ENCODE results near the gene SCG5. TPM values are rescaled to one million over a fixed set of nuclear protein-coding genes. Genes with fewer than 3 reads are reported as not detected.

The SCG5 gene
- total RNA-seq, 1 experiment from 2014 or later: 1.3 TPM

DNA sequence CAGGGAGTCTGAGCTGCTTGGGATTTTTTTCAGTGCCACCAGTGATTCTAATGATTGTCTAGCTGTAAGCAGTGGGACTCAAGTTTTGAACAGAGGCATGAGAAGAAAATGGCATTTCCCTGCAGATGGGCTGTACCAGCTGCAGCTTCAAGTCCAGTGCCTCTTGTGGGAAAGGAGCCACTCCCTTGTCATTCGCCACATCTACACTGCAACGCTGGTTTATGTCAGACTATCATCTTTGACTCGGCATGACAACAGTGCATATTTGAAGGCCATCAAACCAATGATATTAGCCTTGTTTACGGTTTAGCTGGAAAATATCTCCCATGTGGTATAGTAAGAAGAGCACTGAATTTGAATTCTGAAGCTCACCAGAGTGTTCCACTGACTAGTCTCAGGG lies 22.2 kb downstream of the SCG5 start:
- H3K9ac ChIP-seq (ENCODE audit: low read length): peak overlapping the region; percentile 22; the same call in 1 of the 2 replicates
- H3K27ac ChIP-seq (ENCODE audit: low read length): peak overlapping the region; percentile 34
- H3K4me2 ChIP-seq (ENCODE audit: low read length): no peak overlapping the region
- H3K9me2 ChIP-seq (replicated peaks; ENCODE audit: low read length): no peaks in the 10 kb centered on the region
- H3K4me3 ChIP-seq (ENCODE audit: low read length): no peak overlapping the region
- no peaks in the 10 kb centered on the region for H4K20me1 ChIP-seq (ENCODE audit: low read length)
- no peak overlapping the region for H2AFZ ChIP-seq (ENCODE audit: low read length)
- DNase-seq: no peak
- no peaks in the 10 kb centered on the region for H3K79me2 ChIP-seq (ENCODE audit: low read length)
- H3K9me3 ChIP-seq (ENCODE audit: low read length): no peaks in the 10 kb centered on the region
- H3K36me3 ChIP-seq (ENCODE audit: low read depth, low read length): peaks cover 6% of the 10 kb centered on the region; the same call in 1 of the 2 replicates
- H3F3A ChIP-seq (ENCODE audit: low read length, unreplicated experiment): peaks cover 3% of the 10 kb centered on the region
- no peak for ATAC-seq
- ChIA-PET CTCF (interaction anchor here (0.7 to 2.1 kb wide), 4 partner anchors 12 to 293 kb away, joined by 3 to 11 read pairs (median 4); no protein-coding TSS in a partner anchor), POLR2A (ENCODE audit: unreplicated experiment) (interaction anchor here (0.5 kb wide), 1 partner anchor 284 kb away, joined by 10 read pairs; no protein-coding TSS in a partner anchor)
- no TSS peak for BruUV-seq (replicated peaks)
- no peaks in the 10 kb centered on the region for H3K27me3 ChIP-seq (ENCODE audit: low read length)
- intact Hi-C loops (cut with micrococcal nuclease): loop anchor here (5.0 kb wide), 1 partner anchor 44 kb away; no protein-coding TSS in a partner anchor
- H3K4me1 ChIP-seq (ENCODE audit: insufficient read depth, low read length): peaks cover 28% of the 10 kb centered on the region
- TF ChIP-seq EZH2phosphoT487 (IDR thresholded peaks at IDR 0.05; ENCODE audit: borderline replicate concordance, low read length): no peak
- TF ChIP-seq, protein P1, sequence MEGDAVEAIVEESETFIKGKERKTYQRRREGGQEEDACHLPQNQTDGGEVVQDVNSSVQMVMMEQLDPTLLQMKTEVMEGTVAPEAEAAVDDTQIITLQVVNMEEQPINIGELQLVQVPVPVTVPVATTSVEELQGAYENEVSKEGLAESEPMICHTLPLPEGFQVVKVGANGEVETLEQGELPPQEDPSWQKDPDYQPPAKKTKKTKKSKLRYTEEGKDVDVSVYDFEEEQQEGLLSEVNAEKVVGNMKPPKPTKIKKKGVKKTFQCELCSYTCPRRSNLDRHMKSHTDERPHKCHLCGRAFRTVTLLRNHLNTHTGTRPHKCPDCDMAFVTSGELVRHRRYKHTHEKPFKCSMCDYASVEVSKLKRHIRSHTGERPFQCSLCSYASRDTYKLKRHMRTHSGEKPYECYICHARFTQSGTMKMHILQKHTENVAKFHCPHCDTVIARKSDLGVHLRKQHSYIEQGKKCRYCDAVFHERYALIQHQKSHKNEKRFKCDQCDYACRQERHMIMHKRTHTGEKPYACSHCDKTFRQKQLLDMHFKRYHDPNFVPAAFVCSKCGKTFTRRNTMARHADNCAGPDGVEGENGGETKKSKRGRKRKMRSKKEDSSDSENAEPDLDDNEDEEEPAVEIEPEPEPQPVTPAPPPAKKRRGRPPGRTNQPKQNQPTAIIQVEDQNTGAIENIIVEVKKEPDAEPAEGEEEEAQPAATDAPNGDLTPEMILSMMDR (conservative IDR thresholded peaks at IDR 0.05; ENCODE audit: low read depth, low read length): no peak
- no peak for TF ChIP-seq EZH2 (IDR thresholded peaks at IDR 0.05; ENCODE audit: low read length, unreplicated experiment)

DNA sequence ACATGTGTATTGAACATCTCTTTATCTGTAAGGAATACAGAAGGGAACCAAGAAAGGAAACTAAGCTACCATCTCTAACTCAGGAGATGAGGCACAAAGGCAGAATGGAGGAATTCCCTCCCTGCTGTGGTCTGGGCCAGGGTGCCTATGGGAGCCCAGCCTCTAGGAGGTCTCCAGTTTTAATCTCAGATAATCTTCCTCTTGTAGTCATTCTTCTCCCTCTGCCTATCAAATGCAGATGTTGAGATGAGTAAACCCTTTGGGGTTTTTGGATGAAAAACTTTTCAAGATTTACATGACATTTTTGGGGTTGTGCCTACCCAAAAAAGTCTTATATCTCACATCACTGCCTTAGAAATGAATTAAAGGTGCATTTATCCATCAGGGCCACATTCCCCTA lies 23.3 kb downstream of the SCG5 start:
- intact Hi-C loops (cut with micrococcal nuclease): loop anchor here (5.0 kb wide), 1 partner anchor 43 kb away; no protein-coding TSS in a partner anchor
- Histone ChIP-seq H3K36me3 (ENCODE audit: low read depth, low read length) (peaks cover 6% of the 10 kb centered on the region; the same call in 1 of the 2 replicates), H3F3A (ENCODE audit: low read length, unreplicated experiment) (no peaks in the 10 kb centered on the region), H4K20me1 (ENCODE audit: low read length) (no peaks in the 10 kb centered on the region), H3K4me2 (ENCODE audit: low read length) (no peak overlapping the region), H3K9ac (ENCODE audit: low read length) (no peak overlapping the region), H3K27me3 (ENCODE audit: low read length) (no peaks in the 10 kb centered on the region), H3K27ac (ENCODE audit: low read length) (no peak overlapping the region), H3K79me2 (ENCODE audit: low read length) (no peaks in the 10 kb centered on the region), H3K9me3 (ENCODE audit: low read length) (no peaks in the 10 kb centered on the region), H3K9me2 (replicated peaks; ENCODE audit: low read length) (no peaks in the 10 kb centered on the region), H2AFZ (ENCODE audit: low read length) (no peak overlapping the region), H3K4me1 (ENCODE audit: insufficient read depth, low read length) (peaks cover 20% of the 10 kb centered on the region), H3K4me3 (ENCODE audit: low read length) (no peak overlapping the region)
- DNase-seq (no peak), ATAC-seq (no peak)
- POLR2A ChIA-PET (ENCODE audit: unreplicated experiment): interaction anchor here (0.6 kb wide), 1 partner anchor 41 kb away, joined by 5 read pairs; no protein-coding TSS in a partner anchor
- TF ChIP-seq EZH2phosphoT487 (IDR thresholded peaks at IDR 0.05; ENCODE audit: borderline replicate concordance, low read length): no peak
- TF ChIP-seq, protein P1 (conservative IDR thresholded peaks at IDR 0.05; ENCODE audit: low read depth, low read length): no peak
- TF ChIP-seq EZH2 (IDR thresholded peaks at IDR 0.05; ENCODE audit: low read length, unreplicated experiment): no peak
- CTCF ChIA-PET: interaction anchor here (1.1 kb wide), 1 partner anchor 291 kb away, joined by 3 read pairs; no protein-coding TSS in a partner anchor
- BruUV-seq (replicated peaks): no TSS peak

DNA sequence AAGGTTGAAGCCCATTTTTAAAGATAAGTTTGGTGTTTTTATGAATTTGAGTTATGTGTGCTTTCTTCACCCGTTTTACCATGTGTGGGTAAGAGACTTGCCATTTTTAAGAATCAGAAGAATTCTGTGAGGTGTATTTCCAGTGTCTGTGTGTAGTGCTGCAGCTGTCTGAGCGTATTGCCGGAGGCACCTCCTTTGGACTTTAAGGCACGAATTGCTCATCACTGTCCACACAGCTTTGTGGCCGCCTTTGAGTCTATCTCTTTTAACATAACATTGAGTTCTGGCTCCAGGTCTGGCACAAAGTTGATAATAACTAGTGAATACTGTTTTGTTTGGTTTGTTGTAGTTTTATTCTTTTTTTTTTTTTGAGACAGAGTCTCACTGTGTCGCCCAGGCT lies 25.8 kb downstream of the SCG5 start:
- ChIA-PET POLR2A (ENCODE audit: unreplicated experiment) (no interaction called here), CTCF (no interaction called here)
- BruUV-seq (replicated peaks): no TSS peak
- ATAC-seq (no peak), DNase-seq (no peak)
- H3K27ac ChIP-seq (ENCODE audit: low read length): no peak overlapping the region
- peaks cover 10% of the 10 kb centered on the region for H3K4me1 ChIP-seq (ENCODE audit: insufficient read depth, low read length)
- no peak overlapping the region for H3K9ac ChIP-seq (ENCODE audit: low read length)
- no peak overlapping the region for H3K4me2 ChIP-seq (ENCODE audit: low read length)
- no peaks in the 10 kb centered on the region for H3K9me3 ChIP-seq (ENCODE audit: low read length)
- no peaks in the 10 kb centered on the region for H3K79me2 ChIP-seq (ENCODE audit: low read length)
- no peaks in the 10 kb centered on the region for H3K27me3 ChIP-seq (ENCODE audit: low read length)
- no peaks in the 10 kb centered on the region for H3K9me2 ChIP-seq (replicated peaks; ENCODE audit: low read length)
- H3K36me3 ChIP-seq (ENCODE audit: low read depth, low read length): peaks cover 6% of the 10 kb centered on the region; the same call in 1 of the 2 replicates
- no peak overlapping the region for H2AFZ ChIP-seq (ENCODE audit: low read length)
- intact Hi-C loops (cut with micrococcal nuclease): no loop called here
- H4K20me1 ChIP-seq (ENCODE audit: low read length): no peaks in the 10 kb centered on the region
- H3F3A ChIP-seq (ENCODE audit: low read length, unreplicated experiment): no peaks in the 10 kb centered on the region
- no peak for TF ChIP-seq EZH2phosphoT487 (IDR thresholded peaks at IDR 0.05; ENCODE audit: borderline replicate concordance, low read length)
- no peak for TF ChIP-seq EZH2 (IDR thresholded peaks at IDR 0.05; ENCODE audit: low read length, unreplicated experiment)
- TF ChIP-seq, protein P1 (conservative IDR thresholded peaks at IDR 0.05; ENCODE audit: low read depth, low read length): no peak
- H3K4me3 ChIP-seq (ENCODE audit: low read length): no peak overlapping the region

All from PC-3 (cell line).